HG03159 (cell line): ENCODE measurements around the gene CYP3A5.
"Not testable (repeated sequence)": the region's sequence is repeated elsewhere in the genome, so short reads cannot be mapped to it uniquely, and the experiment has no call there.

ENCODE experiments used
- ATAC-seq: cut with Tn5 transposase; IDR thresholded peaks from one replicate; pipeline ENCODE4 v1.9.1; 2021; ENCODE audit warnings: mild to moderate bottlenecking, moderate library complexity; ENCODE audit not compliant: unreplicated experiment

The CYP3A5 gene

DNA sequence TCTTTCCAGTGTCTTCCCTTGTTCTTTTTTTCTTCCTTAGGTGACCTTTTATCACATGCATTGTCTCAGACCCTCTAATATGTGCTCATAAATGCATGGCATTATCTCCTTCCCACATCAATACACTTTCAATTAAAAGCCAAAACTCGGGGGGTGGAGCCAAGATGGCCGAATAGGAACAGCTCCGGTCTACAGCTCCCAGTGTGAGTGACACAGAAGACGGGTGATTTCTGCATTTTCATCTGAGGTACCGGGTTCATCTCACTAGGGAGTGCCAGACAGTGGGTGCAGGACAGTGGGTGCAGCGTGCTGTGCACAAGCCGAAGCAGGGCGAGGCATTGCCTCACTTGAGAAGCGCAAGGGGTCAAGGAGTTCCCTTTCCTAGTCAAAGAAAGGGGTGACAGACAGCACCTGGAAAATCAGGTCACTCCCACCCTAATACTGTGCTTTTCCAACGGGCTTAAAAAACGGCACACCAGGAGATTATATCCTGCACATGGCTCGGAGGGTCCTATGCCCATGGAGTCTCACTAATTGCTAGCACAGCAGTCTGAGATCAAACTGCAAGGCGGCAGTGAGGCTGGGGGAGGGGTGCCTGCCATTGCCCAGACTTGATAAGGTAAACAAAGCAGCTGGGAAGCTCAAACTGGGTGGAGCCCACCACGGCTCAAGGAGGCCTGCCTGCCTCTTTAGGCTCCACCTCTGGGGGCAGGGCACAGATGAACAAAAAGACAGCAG is 6.2 kb upstream of the CYP3A5 start:
- ATAC-seq, result not testable (repeated sequence)

DNA sequence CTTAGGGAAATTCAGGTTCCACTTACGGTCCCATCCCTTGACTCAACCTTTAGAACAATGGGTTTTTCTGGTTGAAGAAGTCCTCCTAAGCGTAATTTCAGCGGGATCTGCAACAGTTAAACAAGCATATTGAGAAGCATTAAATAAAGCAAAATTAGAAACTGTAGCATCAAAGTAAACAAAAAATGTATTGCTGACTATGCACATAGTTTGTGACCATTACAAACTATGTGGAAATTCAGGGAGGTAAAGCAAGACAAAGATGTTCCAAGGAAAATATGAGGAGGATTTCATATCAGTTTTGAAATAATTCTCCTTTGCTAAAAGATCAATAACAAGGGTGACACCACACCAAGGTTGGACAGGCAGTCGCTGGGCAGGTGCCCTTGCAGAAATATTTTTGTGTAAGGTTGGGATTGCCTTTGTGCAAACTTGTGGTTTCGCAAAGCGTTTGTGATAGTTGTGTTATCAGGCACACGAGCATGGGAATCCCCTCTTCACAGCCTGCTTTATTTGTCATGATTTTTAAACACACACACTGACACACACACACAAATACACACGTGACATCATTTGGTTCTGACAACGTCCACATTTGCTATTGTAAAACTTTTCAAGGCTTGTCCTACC is 5.4 kb upstream of the CYP3A5 start:
- no peak for ATAC-seq

DNA sequence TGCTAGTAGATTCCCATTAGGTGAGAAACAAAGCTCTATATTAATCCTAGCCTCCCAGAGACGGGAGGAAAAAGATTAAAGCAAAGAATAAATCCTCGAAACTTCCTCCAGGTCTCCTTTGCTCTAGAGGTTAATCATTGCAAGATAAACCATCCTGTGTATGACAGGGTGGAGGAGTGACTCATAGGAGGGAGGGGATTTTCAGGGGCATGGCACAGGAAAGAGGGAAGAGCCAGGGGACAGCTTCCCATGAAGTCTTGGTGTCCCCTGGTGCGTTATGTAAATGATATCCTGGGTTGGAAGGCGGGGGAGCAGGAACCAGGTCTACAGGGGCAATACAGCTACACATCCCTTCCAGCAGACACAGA is 780 bp downstream of the CYP3A5 start:
- ATAC-seq, result no peak

DNA sequence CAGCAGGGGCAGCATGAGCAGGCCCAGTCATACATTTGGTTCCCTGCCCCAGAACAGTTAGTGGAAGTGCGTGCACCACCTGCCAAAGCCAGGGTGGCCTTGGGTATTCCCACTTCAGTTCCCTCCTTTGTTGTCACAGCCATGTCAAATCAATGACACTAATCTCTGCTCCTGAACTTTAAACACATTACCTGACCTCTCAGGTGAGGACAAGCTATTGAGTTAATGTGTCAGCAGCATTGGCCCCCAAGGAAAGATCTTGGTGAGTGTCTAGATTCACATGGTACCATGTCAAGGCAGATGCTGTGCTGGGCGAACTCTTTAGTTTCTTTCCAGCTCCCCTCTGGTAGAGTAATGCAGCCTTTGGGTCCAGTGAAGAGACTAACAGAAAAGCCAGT is 2.1 kb downstream of the CYP3A5 start:
- no peak for ATAC-seq

DNA sequence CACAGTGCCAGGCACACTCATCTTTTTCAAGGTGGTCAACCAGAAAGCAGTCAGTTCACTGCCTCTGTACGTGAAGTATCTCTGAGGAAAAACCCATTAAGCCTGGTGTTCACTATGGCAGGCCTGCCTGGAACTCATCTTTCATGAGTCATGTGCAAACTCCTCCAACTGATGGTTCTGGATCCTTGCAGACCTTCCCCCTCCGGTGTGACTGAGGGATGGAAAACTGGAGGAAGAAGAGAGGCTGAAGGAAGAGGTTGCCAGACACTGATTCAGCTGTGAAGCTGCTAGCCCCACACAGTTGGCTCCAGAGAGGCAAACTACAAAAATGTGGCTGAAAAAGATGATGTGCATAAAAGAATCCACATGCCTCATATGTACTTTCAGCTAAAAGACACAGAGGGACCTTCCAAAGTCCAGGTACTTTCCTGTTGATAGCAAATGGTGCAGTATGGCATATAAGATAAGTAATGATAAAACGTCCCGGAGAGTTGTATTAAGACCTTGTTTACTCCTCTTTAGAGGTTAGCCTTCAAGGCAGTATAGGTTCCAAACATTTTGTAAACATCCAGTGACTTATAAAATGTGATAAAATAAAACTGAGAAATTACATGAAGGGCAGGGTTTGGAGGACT is 2.7 kb downstream of the CYP3A5 start:
- ATAC-seq, result no peak

DNA sequence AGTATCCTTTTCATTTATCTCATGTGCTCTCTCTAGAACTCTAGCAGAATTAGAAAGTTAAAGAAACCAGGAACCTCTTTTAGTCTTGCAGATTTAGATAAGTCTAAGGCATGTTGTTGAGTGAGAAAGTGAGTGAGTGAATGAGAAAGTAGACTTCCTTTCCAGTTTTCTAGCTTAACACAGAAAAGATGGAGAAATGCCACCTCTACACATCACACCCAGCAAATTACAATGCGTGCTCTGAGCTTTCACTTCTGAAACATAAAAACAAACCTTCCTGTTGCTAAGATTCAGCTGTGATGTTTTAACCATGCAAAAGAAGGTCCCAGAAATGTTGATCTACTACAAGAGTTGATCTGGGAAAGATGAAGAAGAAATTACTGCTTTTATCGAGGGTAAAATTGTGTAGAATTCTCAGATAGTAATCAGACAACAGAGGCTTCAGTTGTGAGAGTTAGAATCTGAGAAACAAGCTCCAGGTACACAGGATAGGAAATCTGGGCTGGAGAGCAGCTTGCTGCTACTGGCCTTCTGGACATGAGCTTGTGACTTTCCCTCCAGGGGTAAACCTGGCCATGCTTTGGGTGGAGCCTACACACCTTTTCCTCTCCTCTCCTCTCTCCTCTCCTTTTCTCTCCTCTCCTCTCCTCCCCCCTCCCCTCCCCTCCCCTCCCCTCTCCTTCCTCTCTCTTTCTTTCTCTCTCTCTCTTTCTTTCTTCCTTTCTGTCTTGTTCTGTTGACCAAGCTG is 4.6 kb downstream of the CYP3A5 start:
- no peak for ATAC-seq

DNA sequence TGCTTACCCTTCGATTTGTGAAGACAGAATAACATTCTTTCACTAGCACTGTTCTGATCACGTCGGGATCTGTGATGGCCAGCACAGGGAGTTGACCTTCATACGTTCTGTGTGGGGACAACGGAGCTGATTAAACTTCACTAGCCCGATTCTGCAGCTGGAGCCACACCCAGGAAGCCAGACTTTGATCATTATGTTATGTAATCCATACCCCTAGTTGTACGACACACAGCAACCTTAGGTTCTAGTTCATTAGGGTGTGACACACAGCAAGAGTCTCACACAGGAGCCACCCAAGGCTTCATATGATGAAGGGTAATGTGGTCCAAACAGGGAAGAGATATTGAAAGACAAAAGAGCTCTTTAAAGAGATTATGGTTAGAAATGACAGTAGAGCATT is 7.2 kb downstream of the CYP3A5 start:
- ATAC-seq, result no peak

DNA sequence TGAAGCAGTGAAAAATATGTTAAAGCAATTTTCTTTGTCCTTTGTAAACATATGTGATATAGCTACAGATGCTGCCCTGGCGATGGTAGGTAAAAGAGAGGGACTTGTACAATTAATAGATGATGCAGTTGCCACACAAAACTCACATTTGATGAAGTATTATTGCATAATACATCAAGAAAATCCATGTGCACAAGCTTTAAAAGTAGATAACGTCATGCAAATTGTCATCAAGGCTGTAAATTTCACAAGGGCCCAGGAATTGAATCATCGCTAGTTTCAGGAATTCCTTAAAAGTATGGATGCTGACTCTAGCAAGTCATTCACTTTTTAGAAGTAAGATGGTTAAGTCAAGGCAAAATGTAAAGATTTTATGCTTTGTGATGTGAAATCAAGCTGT is 10.0 kb downstream of the CYP3A5 start:
- no peak for ATAC-seq

DNA sequence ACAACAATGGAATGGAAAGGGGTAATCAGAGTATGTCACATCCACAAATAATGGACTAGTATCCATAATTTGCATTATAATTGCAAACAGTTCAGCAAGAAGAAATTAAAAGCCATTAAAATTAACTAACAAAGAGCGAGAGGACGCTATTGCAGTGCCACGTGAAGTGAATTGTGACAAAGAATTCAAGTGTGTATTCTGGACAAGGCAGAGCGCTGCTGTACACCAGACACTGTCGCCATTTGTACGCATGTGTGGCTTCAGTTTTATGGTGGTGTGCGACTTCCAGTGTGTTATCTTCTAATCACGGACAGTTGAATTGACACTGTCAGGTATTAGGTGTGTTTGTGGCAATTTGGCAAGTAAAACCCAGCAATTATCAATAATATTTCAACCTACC is 11.3 kb downstream of the CYP3A5 start:
- no peak for ATAC-seq

DNA sequence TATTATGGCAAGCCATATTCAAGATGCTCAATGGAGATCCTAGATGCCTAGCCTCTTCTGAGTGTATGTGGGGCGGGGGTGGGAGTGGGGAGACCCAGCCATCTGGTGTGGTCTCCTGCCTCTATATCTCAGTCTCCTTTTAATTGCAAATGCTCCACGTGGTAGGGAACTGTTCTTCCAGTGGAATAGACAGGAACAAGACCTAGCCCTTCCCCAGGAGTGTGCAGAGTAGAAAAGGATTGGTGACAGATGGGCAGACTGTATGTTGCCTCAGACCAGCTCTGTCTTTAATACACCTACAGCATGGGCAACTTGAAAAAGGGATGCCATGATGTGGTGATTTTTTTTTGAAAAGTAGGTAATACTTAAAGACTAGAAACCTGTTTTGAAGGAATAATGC is 12.6 kb downstream of the CYP3A5 start:
- ATAC-seq, result no peak

DNA sequence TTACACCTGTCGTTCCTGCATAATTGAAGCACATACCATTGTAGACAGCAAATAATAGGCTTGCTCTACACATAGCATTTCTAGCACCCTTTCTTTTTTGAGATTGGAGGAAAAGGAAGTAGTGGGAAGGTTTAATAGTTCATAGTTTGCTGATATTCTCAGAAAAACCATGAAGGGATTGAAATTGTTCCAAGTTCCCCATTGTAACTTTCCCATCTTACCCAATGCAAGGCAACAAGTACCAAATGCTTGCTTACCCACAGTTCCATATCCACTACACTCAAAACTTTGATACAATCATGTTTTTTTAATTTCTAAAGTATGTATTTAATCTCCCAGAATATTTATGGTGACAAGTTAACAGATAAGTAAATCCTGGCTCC is 13.8 kb downstream of the CYP3A5 start:
- no peak for ATAC-seq

DNA sequence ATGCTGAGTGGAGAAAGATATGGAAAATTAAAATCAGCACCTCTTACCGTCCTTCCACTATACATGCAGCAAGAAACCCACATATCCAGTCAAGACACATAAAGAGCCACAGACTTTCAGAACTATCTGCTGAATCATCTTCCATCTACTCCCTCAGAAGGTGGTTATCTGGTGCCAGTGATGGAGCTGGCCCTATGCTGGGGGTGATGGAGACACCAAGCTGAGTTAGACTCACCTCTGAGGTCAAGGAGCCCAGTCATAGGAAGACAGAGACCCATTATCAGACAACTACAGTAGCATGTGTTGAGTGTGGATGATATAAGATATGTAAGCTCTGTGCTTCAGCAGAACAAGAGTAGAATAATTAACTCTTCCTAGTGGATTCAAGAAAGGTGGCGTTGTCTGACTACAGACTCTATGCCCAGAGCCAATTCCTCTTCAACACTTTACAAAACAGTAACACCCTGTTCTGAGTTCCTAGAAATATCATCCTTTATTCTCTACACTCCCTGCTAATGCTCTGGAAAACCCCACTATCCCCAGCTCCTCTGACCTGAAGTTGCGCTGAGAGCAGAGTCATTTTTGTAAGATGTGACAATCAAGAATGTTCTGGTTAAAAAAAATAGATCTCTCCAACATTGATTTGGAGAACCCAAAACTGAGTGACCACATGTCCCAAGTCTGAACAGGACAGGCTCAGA is 14.3 kb downstream of the CYP3A5 start:
- ATAC-seq, result no peak

DNA sequence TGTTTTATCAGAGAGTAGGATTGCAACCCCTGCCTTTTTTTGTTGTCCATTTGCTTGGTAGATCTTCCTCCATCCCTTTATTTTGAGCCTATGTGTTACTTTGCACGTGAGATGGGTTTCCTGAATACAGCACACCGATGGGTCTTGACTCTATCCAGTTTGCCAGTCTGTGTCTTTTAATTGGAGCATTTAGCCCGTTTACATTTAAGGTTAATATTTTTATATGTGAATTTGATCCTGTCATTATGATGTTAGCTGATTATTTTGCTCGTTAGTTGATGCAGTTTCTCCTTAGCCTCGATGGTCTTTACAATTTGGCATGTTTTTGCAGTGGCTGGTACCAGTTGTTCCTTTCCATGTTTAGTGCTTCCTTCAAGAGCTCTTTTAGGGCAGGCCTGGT is 21.9 kb downstream of the CYP3A5 start:
- not testable (repeated sequence) for ATAC-seq

DNA sequence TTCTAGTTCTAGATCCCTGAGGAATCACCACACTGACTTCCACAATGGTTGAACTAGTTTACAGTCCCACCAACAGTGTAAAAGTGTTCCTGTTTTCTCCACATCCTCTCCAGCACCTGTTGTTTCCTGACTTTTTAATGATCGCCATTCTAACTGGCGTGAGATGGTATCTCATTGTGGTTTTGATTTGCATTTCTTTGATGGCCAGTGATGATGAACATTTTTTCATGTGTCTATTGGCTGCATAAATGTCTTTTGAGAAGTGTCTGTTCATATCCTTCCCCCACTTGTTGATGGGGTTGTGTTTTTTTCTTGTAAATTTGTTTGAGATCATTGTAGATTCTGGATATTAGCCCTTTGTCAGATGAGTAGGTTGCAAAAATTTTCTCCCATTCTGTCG is 25.2 kb downstream of the CYP3A5 start:
- not testable (repeated sequence) for ATAC-seq

DNA sequence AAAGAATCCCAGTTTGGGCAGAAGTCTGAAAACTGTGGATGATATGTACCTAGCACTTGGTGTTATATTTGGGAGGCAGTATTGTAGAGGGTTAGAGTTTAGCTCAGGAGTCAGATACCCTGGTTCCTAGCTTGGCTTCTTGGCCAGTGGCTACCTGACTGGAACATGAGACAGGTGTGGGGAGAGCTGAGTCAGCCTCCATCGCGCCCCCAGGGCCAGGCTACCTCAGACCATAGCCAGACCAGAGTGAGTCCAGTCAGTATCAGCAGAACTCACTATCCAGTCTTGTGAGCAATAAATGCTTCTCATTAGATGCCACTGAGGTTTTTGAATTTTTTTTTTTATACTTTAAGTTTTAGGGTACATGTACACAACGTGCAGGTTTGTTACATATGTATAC is 26.0 kb downstream of the CYP3A5 start:
- ATAC-seq, result no peak

DNA sequence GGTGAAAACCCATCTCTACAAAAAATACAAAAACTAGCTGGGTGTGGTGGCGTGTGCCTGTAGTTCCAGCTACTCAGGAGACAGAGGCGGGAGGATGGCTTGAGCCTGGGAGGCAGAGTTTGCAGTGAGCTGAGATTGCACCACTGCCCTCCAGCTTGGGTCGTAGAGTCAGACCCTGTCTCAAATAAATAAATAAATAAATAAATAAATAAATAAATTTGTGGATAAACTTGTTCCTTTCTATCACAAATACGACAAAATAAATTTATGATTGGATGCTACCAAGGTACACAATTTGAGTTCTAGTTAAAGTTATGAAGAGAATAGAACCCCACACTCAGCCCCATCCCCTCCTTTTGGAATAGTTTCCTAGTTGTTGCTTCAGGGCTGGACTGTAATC is 26.5 kb downstream of the CYP3A5 start:
- not testable (repeated sequence) for ATAC-seq

DNA sequence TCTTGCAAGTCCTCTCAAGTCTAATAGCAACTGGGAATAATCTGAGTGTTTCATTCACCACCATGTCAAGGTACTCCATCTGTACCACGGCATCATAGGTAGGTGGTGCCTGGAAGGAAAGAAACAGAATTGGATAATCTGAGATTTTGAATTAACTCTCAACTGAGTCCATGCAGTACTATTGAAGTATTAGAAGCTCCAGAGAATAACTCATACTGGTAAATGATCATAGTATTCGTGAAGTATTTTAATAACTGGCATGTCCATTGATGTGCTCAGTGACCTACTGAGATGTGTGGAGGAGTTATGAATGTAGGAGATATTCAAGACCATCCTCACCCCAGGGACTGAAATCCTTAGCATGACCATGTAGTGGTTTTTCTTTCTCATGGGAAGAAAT is 27.1 kb downstream of the CYP3A5 start:
- ATAC-seq, result no peak

DNA sequence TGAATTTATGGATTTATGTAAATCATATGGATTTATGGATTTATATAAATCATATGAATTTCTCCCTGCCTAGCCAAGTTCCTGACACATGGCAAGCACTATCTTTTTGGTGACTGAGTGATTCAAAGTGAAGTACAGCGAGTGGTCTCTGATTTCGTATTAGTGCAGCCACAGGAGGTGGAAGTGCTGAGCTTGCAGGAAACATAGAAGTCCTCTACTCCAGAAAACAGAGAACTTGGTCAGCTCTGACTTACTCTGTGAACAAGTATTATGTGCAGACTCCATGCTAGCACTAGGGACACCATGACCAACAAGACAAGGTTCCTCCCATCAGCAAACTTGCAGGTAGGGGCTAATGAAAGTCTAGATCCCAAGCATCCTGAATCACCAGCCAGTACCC is 28.5 kb downstream of the CYP3A5 start:
- no peak for ATAC-seq

DNA sequence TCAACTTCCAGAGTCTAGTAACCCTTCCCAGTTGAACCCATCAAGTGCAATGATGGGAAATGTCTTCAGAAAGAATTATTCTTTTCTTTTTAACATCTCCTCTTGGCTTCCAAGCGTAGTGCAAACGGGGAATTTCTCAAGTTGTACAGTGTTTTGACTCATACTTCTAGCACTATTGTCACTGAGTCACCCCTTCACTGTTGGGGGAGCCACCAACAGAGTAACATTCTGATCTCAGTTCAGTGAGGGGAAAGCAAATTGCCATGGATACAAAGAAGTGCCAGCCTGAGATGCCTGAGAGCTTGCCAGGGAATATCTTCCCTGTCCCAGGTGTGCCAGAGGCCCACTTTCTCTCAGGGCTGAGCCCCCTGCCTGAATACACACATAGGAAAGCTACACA is 31.0 kb downstream of the CYP3A5 start:
- no peak for ATAC-seq

DNA sequence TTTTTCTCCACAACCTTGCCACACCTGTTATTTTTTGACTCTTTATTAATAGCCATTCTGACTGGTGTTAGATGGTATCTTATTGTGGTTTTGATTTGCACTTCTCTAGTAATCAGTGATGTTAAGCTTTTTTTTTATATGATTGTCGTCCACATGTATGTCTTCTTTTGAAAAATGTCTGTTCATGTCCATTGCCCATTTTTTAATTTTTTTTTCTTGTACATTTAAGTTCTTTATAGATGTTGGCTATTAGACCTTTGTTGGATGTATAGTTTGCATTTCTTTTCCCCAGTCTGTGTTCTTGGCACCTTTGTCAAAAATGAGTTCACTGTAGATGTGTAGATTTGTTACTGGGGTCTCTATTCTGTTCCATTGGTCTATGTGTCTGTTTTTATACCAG is 34.2 kb downstream of the CYP3A5 start:
- no peak for ATAC-seq

DNA sequence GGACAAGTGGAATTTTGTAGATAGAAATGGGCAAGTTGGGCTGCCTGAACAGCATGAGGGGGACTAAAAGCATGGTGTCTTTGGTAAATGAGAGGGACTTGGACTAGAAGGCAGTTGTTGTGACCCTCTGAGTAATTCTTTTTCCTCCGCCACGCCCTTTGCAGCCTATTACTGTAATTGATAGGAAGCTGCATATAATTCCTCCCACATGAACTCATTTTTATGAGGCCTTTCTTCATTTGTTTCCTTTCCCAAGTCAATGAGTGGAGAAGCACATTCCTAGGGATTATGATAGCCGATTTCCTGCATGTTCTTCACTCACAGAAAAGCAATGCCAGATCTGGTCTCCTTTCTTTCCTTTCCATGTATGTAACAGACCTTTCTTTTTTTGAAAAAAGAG is 35.4 kb downstream of the CYP3A5 start:
- no peak for ATAC-seq
